ENCODE results near the gene CDH26. TPM values are rescaled to one million over a fixed set of nuclear protein-coding genes. Genes with fewer than 3 reads are reported as not detected.

The CDH26 gene
- total and polyA plus RNA-seq, 7 donors: 0.74 to 5.5 (median 1.4) TPM; not detected in 2

- no peak overlapping the region for H3K27ac ChIP-seq
- H3K27me3 ChIP-seq: no peaks in the 10 kb centered on the region
- no peaks in the 10 kb centered on the region for H3K9me3 ChIP-seq
- DNase-seq: no peak
- H3K36me3 ChIP-seq: no peaks in the 10 kb centered on the region
- no peak overlapping the region for H3K4me3 ChIP-seq
- TF ChIP-seq POLR2A (IDR thresholded peaks at IDR 0.05) (no peak), CTCF (IDR thresholded peaks at IDR 0.05) (no peak), POLR2AphosphoS5 (IDR thresholded peaks at IDR 0.05) (no peak), EP300 (IDR thresholded peaks at IDR 0.05) (no peak)
- H3K4me1 ChIP-seq: no peaks in the 10 kb centered on the region
- WGBS, 2 donors: 43 to 80% methylated on average over 4 of the region's 4 CpGs
- intact Hi-C loops (cut with DNase I): no loop called here
Observed at GRCh38 chr20:59984541-59984940, 26.3 kb downstream of the CDH26 start.

GRCh38 chr20:59985164-59985563, 26.9 kb downstream of the CDH26 start:
- intact Hi-C loops (cut with DNase I): no loop called here
- WGBS, 2 donors: 77 to 86% methylated on average over 8 of the region's 8 CpGs
- Histone ChIP-seq H3K27ac (no peak overlapping the region), H3K36me3 (no peaks in the 10 kb centered on the region), H3K4me3 (no peak overlapping the region), H3K4me1 (no peaks in the 10 kb centered on the region), H3K27me3 (no peaks in the 10 kb centered on the region), H3K9me3 (no peaks in the 10 kb centered on the region)
- no peak for DNase-seq
- TF ChIP-seq POLR2A (IDR thresholded peaks at IDR 0.05): no peak
- TF ChIP-seq POLR2AphosphoS5 (IDR thresholded peaks at IDR 0.05): no peak
- TF ChIP-seq EP300 (IDR thresholded peaks at IDR 0.05): no peak
- no peak for TF ChIP-seq CTCF (IDR thresholded peaks at IDR 0.05)

DNA sequence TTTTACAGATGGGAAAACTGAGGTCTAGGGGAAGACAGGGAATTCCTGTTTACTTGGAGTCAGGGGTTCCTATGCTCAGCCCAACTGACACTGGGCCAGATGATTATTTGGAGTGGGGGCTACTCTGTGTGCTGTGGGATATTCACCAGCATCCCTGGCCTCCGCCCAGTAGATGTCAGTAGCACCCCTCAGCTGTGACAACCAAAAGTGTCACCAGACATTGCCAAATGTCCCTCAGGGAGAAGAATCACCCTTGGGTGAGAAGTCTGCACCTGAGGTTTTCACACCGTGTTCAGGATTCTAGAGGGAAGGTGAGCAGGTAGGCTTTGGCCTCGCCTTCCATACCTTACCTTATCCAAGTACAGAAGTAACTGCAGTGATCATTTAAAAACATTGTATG, 27.6 kb downstream of the CDH26 start:
- no peaks in the 10 kb centered on the region for H3K36me3 ChIP-seq
- H3K4me3 ChIP-seq: no peak overlapping the region
- no peak for DNase-seq
- no peaks in the 10 kb centered on the region for H3K27me3 ChIP-seq
- no peaks in the 10 kb centered on the region for H3K4me1 ChIP-seq
- no peak overlapping the region for H3K27ac ChIP-seq
- 90 to 97% methylated on average over 3 of the region's 3 CpGs for WGBS, 2 donors
- intact Hi-C loops (cut with DNase I): no loop called here
- TF ChIP-seq EP300 (IDR thresholded peaks at IDR 0.05) (no peak), POLR2AphosphoS5 (IDR thresholded peaks at IDR 0.05) (no peak), POLR2A (IDR thresholded peaks at IDR 0.05) (no peak), CTCF (IDR thresholded peaks at IDR 0.05) (no peak)
- no peaks in the 10 kb centered on the region for H3K9me3 ChIP-seq

DNA sequence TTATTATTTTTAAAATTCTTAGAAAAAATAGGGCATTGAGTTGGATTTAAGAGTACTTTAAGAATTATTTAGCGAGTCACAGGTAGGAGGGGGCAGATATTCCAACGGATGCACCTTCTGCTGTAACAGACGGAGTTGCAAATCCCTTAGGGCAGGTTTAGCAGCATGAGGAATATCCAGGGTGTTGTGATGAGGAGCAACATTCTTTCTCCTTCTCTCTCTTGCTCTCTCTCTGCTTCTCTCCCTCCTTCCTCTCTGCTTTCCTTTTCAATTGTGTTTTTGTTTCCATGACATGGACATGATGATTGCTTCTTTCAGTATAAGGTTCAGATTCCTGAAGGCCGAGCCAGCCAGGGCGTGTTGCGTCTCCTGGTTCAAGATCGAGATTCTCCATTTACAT, 28.9 kb downstream of the CDH26 start:
- Histone ChIP-seq H3K27ac (no peak overlapping the region), H3K4me3 (no peak overlapping the region), H3K36me3 (no peaks in the 10 kb centered on the region), H3K9me3 (no peaks in the 10 kb centered on the region), H3K4me1 (no peaks in the 10 kb centered on the region), H3K27me3 (no peaks in the 10 kb centered on the region)
- intact Hi-C loops (cut with DNase I): no loop called here
- no peak for DNase-seq
- no peak for TF ChIP-seq EP300 (IDR thresholded peaks at IDR 0.05)
- TF ChIP-seq POLR2A (IDR thresholded peaks at IDR 0.05): no peak
- TF ChIP-seq CTCF (IDR thresholded peaks at IDR 0.05): no peak
- TF ChIP-seq POLR2AphosphoS5 (IDR thresholded peaks at IDR 0.05): no peak
- 90 to 92% methylated on average over 7 of the region's 7 CpGs for WGBS, 2 donors

GRCh38 chr20:59988141-59988540, 29.9 kb downstream of the CDH26 start:
- intact Hi-C loops (cut with DNase I): no loop called here
- no peaks in the 10 kb centered on the region for H3K4me1 ChIP-seq
- no peaks in the 10 kb centered on the region for H3K27me3 ChIP-seq
- DNase-seq: no peak
- no peak overlapping the region for H3K27ac ChIP-seq
- TF ChIP-seq EP300 (IDR thresholded peaks at IDR 0.05) (no peak), POLR2AphosphoS5 (IDR thresholded peaks at IDR 0.05) (no peak), POLR2A (IDR thresholded peaks at IDR 0.05) (no peak), CTCF (IDR thresholded peaks at IDR 0.05) (no peak)
- WGBS, 2 donors: 74 to 78% methylated on average over 5 of the region's 5 CpGs
- no peaks in the 10 kb centered on the region for H3K36me3 ChIP-seq
- no peak overlapping the region for H3K4me3 ChIP-seq
- no peaks in the 10 kb centered on the region for H3K9me3 ChIP-seq

Measured in sigmoid colon (tissue), 7 donors.